Liver (tissue), 9 donors: ENCODE results near the gene PAK4. TPM values are rescaled to one million over a fixed set of nuclear protein-coding genes. Genes with fewer than 3 reads are reported as not detected.

Experiments
- DNase-seq: peaks from one replicate; pipeline ENCODE4 v3.0.0-alpha.2; 2017; ENCODE audit warnings: low spot score
- H3K27ac ChIP-seq, 2 donors: one replicate each; pipeline ENCODE4 v1.7.0; 2013; ENCODE audit warnings: inconsistent platforms in 2 of 2, low read length in 2 of 2, control low read depth in 1 of 2, low read depth in 1 of 2, mild to moderate bottlenecking in 1 of 2
- H3K27me3 ChIP-seq, 4 donors: one replicate each; pipeline versions ENCODE4 v1.6.1 to v1.7.0; 2013; ENCODE audit warnings: low read length in 3 of 4, inconsistent platforms in 1 of 4, mild to moderate bottlenecking in 1 of 4, moderate library complexity in 1 of 4; ENCODE audit not compliant: control insufficient read depth in 4 of 4, insufficient read depth in 4 of 4
- H3K36me3 ChIP-seq, 4 donors: one replicate each; pipeline versions ENCODE4 v1.6.1 to v1.7.0; 2013; ENCODE audit warnings: low read length in 3 of 4, mild to moderate bottlenecking in 3 of 4, low read depth in 1 of 4, moderate library complexity in 1 of 4; ENCODE audit not compliant: control insufficient read depth in 4 of 4, insufficient read depth in 3 of 4
- H3K4me1 ChIP-seq, 4 donors: one replicate each; pipeline versions ENCODE4 v1.6.1 to v1.7.0; 2013; ENCODE audit warnings: low read length in 3 of 4, mild to moderate bottlenecking in 3 of 4, moderate library complexity in 1 of 4; ENCODE audit not compliant: control insufficient read depth in 4 of 4, insufficient read depth in 4 of 4
- H3K4me3 ChIP-seq, 3 donors: one replicate each; pipeline versions ENCODE4 v1.6.1 to v1.7.0; 2013; ENCODE audit warnings: low read length in 3 of 3, control low read depth in 1 of 3, low read depth in 1 of 3, mild to moderate bottlenecking in 1 of 3
- H3K9ac ChIP-seq, 2 donors: one replicate each; pipeline ENCODE4 v1.7.0; 2013; ENCODE audit warnings: low read length in 2 of 2, mild to moderate bottlenecking in 2 of 2, moderate library complexity in 2 of 2, control low read depth in 1 of 2, low read depth in 1 of 2
- H3K9me3 ChIP-seq, 4 donors: one replicate each; pipeline versions ENCODE4 v1.6.1 to v1.7.0; 2013; ENCODE audit warnings: low read length in 3 of 4; ENCODE audit not compliant: control insufficient read depth in 4 of 4
- EGR1 ChIP-seq, 2 donors: IDR thresholded peaks; 2 replicates each; pipeline ENCODE4 v1.6.1; 2016 to 2018; ENCODE audit warnings: antibody characterized with exemption in 2 of 2, low read depth in 2 of 2
- FOXA2 ChIP-seq: IDR thresholded peaks from 2 replicates; pipeline ENCODE4 v1.6.1; 2016; ENCODE audit warnings: antibody characterized with exemption
- GABPA ChIP-seq, 2 donors: IDR thresholded peaks in 1 of 2; conservative IDR thresholded peaks in 1 of 2; 2 replicates each; pipeline ENCODE4 v1.6.1; 2016; ENCODE audit warnings: antibody characterized with exemption in 2 of 2, mild to moderate bottlenecking in 1 of 2, moderate library complexity in 1 of 2
- HNF4A ChIP-seq, 2 donors: conservative IDR thresholded peaks; 2 replicates each; pipeline ENCODE4 v1.6.1; 2016; ENCODE audit warnings: antibody characterized with exemption in 2 of 2, mild to moderate bottlenecking in 2 of 2
- HNF4G ChIP-seq: IDR thresholded peaks from 2 replicates; pipeline ENCODE4 v1.6.1; 2016; ENCODE audit warnings: antibody characterized with exemption
- JUND ChIP-seq, 2 donors: IDR thresholded peaks; 2 replicates each; pipeline ENCODE4 v1.6.1; 2016; ENCODE audit warnings: antibody characterized with exemption in 2 of 2
- NR2F2 ChIP-seq: IDR thresholded peaks from 2 replicates; pipeline ENCODE4 v1.6.1; 2016; ENCODE audit warnings: antibody characterized with exemption
- RAD21 ChIP-seq, 2 donors: IDR thresholded peaks; 2 replicates each; pipeline ENCODE4 v1.6.1; 2016; ENCODE audit warnings: antibody characterized with exemption in 2 of 2, mild to moderate bottlenecking in 2 of 2
- SP1 ChIP-seq: IDR thresholded peaks from 2 replicates; pipeline ENCODE4 v1.6.1; 2018; ENCODE audit warnings: antibody characterized with exemption, mild to moderate bottlenecking
- TAF1 ChIP-seq: conservative IDR thresholded peaks from 2 replicates; pipeline ENCODE4 v1.6.1; 2016; ENCODE audit warnings: antibody characterized with exemption, mild to moderate bottlenecking
- YY1 ChIP-seq: IDR thresholded peaks from 2 replicates; pipeline ENCODE4 v1.6.1; 2016; ENCODE audit warnings: antibody characterized with exemption, mild to moderate bottlenecking
- WGBS: extraction: QIAGEN DNeasy Blood & Tissue Kit; methylation state at CpG from one replicate; pipeline ENCODE4 v1.1.7; 2013; 5-methylcytosine and 5-hydroxymethylcytosine counted together
- polyA plus RNA-seq, 2 donors: library from polyadenylated mRNA; stranded (reverse) in 1 of 2; unstranded in 1 of 2; fragments of 200-250 nt in 1 of 2; fragments of >200 nt in 1 of 2; fragmentation: Nextera tagmentation in 1 of 2; extraction: Ambion mirVana in 1 of 2; gene quantifications; one replicate each; pipeline versions ENCODE4 v1.2.1 to v1.2.3, GENCODE V29; 2013 to 2015
- total RNA-seq, 2 donors: library from RNA; depleted of rRNA; stranded (reverse); fragments of >200 nt; gene quantifications; one replicate each; pipeline ENCODE4 v1.2.3, GENCODE V29; 2014
- TF ChIP-seq, protein P1 (sequence below): IDR thresholded peaks from 2 replicates; pipeline ENCODE4 v1.6.1; 2016; ENCODE audit warnings: antibody characterized with exemption
- TF ChIP-seq, protein P2 (sequence below): fragments of 150-350 bp; IDR thresholded peaks from 2 replicates; pipeline ENCODE4 v1.5.1; 2017; ENCODE audit warnings: improper control_type of control experiment, low read depth, low read length; ENCODE audit not compliant: missing input control
- TF ChIP-seq, protein P3 (sequence below): IDR thresholded peaks from 2 replicates; pipeline ENCODE4 v1.6.1; 2016; ENCODE audit warnings: antibody characterized with exemption
- TF ChIP-seq, protein P4 (sequence below): IDR thresholded peaks from 2 replicates; pipeline ENCODE4 v1.6.1; 2016; ENCODE audit warnings: antibody characterized with exemption
- donor health status: healthy.
- donor health status: healthy.
- donor health status: healthy.
- donor health status: healthy.
- donor health status: healthy.

Gene PAK4
- total and polyA plus RNA-seq, 4 donors, result 5.4 to 16.6 (median 7.7) TPM

DNA sequence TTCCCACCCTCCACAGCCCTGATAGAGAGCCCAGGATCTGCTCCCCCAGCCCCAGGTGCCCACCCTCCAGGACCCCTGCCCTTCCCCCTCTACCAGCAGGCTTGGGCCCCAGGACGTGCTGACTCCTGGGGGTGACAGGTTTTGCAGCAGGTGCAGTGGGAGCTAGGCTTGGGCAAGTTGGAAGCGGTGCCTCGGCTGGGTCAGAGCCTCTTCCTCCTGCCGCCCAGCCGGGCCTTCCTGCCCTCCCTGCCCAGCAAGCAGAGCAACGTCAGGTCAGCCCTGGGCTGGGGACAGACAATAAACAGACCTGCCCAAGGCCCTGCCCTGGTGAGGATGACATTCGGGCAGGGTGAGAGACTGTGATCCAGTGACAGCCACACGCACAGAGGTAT lies 62.0 kb downstream of the PAK4 start:
- WGBS, result 36% methylated on average over 8 of the region's 8 CpGs
- Histone ChIP-seq H3K27me3 (no peaks in the 10 kb centered on the region), H3K27ac (no peak overlapping the region), H3K36me3 (no peaks in the 10 kb centered on the region), H3K9me3 (no peaks in the 10 kb centered on the region), H3K9ac (no peak overlapping the region), H3K4me3 (no peak overlapping the region), H3K4me1 (no peaks in the 10 kb centered on the region)
- no peak for TF ChIP-seq GABPA (IDR thresholded peaks at IDR 0.05 in 1 of 2, conservative IDR thresholded peaks at IDR 0.05 in 1 of 2)
- TF ChIP-seq SP1, result no peak
- no peak for TF ChIP-seq TAF1
- TF ChIP-seq HNF4G, result no peak
- TF ChIP-seq, protein P1, sequence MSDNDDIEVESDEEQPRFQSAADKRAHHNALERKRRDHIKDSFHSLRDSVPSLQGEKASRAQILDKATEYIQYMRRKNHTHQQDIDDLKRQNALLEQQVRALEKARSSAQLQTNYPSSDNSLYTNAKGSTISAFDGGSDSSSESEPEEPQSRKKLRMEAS, result no peak
- no peak for TF ChIP-seq FOXA2
- no peak for TF ChIP-seq NR2F2
- no peak for TF ChIP-seq EGR1 (IDR thresholded peaks at IDR 0.05; ENCODE audit: low read depth in 2 of 2)
- TF ChIP-seq YY1, result no peak
- TF ChIP-seq JUND (IDR thresholded peaks at IDR 0.05), result no peak
- TF ChIP-seq, protein P2, sequence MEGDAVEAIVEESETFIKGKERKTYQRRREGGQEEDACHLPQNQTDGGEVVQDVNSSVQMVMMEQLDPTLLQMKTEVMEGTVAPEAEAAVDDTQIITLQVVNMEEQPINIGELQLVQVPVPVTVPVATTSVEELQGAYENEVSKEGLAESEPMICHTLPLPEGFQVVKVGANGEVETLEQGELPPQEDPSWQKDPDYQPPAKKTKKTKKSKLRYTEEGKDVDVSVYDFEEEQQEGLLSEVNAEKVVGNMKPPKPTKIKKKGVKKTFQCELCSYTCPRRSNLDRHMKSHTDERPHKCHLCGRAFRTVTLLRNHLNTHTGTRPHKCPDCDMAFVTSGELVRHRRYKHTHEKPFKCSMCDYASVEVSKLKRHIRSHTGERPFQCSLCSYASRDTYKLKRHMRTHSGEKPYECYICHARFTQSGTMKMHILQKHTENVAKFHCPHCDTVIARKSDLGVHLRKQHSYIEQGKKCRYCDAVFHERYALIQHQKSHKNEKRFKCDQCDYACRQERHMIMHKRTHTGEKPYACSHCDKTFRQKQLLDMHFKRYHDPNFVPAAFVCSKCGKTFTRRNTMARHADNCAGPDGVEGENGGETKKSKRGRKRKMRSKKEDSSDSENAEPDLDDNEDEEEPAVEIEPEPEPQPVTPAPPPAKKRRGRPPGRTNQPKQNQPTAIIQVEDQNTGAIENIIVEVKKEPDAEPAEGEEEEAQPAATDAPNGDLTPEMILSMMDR, result no peak
- TF ChIP-seq, protein P3, sequence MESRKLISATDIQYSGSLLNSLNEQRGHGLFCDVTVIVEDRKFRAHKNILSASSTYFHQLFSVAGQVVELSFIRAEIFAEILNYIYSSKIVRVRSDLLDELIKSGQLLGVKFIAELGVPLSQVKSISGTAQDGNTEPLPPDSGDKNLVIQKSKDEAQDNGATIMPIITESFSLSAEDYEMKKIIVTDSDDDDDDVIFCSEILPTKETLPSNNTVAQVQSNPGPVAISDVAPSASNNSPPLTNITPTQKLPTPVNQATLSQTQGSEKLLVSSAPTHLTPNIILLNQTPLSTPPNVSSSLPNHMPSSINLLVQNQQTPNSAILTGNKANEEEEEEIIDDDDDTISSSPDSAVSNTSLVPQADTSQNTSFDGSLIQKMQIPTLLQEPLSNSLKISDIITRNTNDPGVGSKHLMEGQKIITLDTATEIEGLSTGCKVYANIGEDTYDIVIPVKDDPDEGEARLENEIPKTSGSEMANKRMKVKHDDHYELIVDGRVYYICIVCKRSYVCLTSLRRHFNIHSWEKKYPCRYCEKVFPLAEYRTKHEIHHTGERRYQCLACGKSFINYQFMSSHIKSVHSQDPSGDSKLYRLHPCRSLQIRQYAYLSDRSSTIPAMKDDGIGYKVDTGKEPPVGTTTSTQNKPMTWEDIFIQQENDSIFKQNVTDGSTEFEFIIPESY, result no peak
- TF ChIP-seq, protein P4, sequence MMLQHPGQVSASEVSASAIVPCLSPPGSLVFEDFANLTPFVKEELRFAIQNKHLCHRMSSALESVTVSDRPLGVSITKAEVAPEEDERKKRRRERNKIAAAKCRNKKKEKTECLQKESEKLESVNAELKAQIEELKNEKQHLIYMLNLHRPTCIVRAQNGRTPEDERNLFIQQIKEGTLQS, result no peak
- no peak for DNase-seq

DNA sequence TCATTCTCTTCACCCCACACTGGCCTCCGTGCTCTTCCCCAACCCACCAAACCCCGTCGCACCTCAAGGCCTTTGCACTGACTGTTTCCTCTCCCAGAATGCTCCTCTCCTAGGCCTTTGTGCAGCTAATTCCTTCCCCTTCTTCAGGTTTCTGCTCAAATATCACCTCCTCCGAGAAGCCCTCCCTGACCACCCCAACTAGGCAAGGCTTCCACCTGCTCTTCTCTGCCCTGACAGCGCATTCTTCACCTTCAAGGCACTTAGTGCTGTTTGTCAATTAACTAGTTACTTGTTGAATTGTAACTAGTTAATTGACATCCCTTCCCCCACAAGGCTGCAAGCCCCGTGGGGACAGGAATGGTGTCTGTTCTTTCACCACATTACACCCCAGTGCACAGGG lies 63.4 kb downstream of the PAK4 start:
- H3K27me3 ChIP-seq, result peaks cover 0 to 3% (median 0%) of the 10 kb centered on the region in 4 donors
- no peak for DNase-seq
- H3K4me3 ChIP-seq, result no peak overlapping the region
- WGBS, result 66% methylated on average over 6 of the region's 6 CpGs
- H3K4me1 ChIP-seq, result peaks cover 0 to 2% (median 0%) of the 10 kb centered on the region in 4 donors
- no peak overlapping the region for H3K9ac ChIP-seq
- TF ChIP-seq GABPA (IDR thresholded peaks at IDR 0.05 in 1 of 2, conservative IDR thresholded peaks at IDR 0.05 in 1 of 2) (no peak), EGR1 (IDR thresholded peaks at IDR 0.05; ENCODE audit: low read depth in 2 of 2) (no peak), SP1 (no peak), NR2F2 (no peak), HNF4A (conservative IDR thresholded peaks at IDR 0.05) (no peak), TAF1 (no peak), FOXA2 (no peak), YY1 (no peak), JUND (IDR thresholded peaks at IDR 0.05) (no peak), HNF4G (no peak), RAD21 (IDR thresholded peaks at IDR 0.05) (no peak)
- TF ChIP-seq, protein P4, result no peak
- TF ChIP-seq, protein P1, result no peak
- TF ChIP-seq, protein P3, result no peak
- TF ChIP-seq, protein P2, result no peak
- H3K36me3 ChIP-seq, result no peaks in the 10 kb centered on the region
- H3K9me3 ChIP-seq, result no peaks in the 10 kb centered on the region
- H3K27ac ChIP-seq, result no peak overlapping the region
